IMR-90 (cell line): ENCODE results near the gene FAM3D. TPM values are rescaled to one million over a fixed set of nuclear protein-coding genes. Genes with fewer than 3 reads are reported as not detected.

Experiments
- ATAC-seq: fragments of 200-7000 bp; cut with Tn5 transposase; 2 replicates; pipeline ENCODE4 v1.9.1; 2020; ENCODE audit warnings: low read depth, mild to moderate bottlenecking, moderate library complexity
- BruUV-seq: library from RNA; stranded (reverse); fragments of 400-500 nt; replicated peaks from 2 replicates; lab custom pipeline; 2021; lab: Mats Ljungman, UMichigan
- CTCF ChIA-PET: fragments of 300-600 bp; formaldehyde crosslinking; extraction: SDS; loops from one replicate; lab custom pipeline; 2021; ENCODE audit warnings: antibody characterized with exemption; lab: Yijun Ruan, JAX
- POLR2A ChIA-PET: fragments of 300-600 bp; sonication (Branson Sonifier 250); formaldehyde crosslinking; loops from one replicate; lab custom pipeline; 2022; ENCODE audit warnings: antibody characterized with exemption; ENCODE audit not compliant: unreplicated experiment; lab: Charles Lee
- DNase-seq: peaks from one replicate; pipeline ENCODE4 v3.0.0; 2013
- H2AFZ ChIP-seq: replicated peaks from 2 replicates; pipeline ENCODE3; 2013; ENCODE audit warnings: low read length, mild to moderate bottlenecking; ENCODE audit not compliant: poor library complexity
- H2AK5ac ChIP-seq: 2 replicates; pipeline ENCODE4 v1.6.1; 2013; ENCODE audit warnings: low read depth, low read length, inconsistent platforms
- H2AK9ac ChIP-seq: replicated peaks from 2 replicates; pipeline ENCODE3; 2013; ENCODE audit warnings: mild to moderate bottlenecking, low read depth, low read length, moderate library complexity; ENCODE audit not compliant: poor library complexity
- H2BK120ac ChIP-seq: 2 replicates; pipeline ENCODE4 v1.6.1; 2013; ENCODE audit warnings: low read depth, low read length, inconsistent platforms
- H2BK15ac ChIP-seq: 3 replicates; pipeline ENCODE4 v1.6.1; 2013; ENCODE audit warnings: low read depth, low read length, inconsistent platforms
- H2BK20ac ChIP-seq: 2 replicates; pipeline ENCODE4 v1.6.1; 2013; ENCODE audit warnings: low read depth, mild to moderate bottlenecking, inconsistent platforms, low read length, moderate library complexity
- H2BK5ac ChIP-seq: 2 replicates; pipeline ENCODE4 v1.6.1; 2013; ENCODE audit warnings: mild to moderate bottlenecking, low read depth, low read length, inconsistent platforms; ENCODE audit not compliant: poor library complexity, severe bottlenecking
- H3K14ac ChIP-seq: replicated peaks from 2 replicates; pipeline ENCODE4 v1.6.1; 2013; ENCODE audit warnings: low read depth, low read length, inconsistent platforms
- H3K18ac ChIP-seq: 2 replicates; pipeline ENCODE4 v1.6.1; 2013; ENCODE audit warnings: low read depth, low read length, control low read depth
- H3K23ac ChIP-seq: 2 replicates; pipeline ENCODE4 v1.6.1; 2013; ENCODE audit warnings: low read depth, low read length, inconsistent platforms
- H3K27ac ChIP-seq: 2 replicates; pipeline ENCODE4 v1.5.1; 2013; ENCODE audit warnings: mild to moderate bottlenecking, control low read depth, low read length; ENCODE audit not compliant: insufficient read depth
- H3K27me3 ChIP-seq: 2 replicates; pipeline ENCODE4 v1.6.1; 2013; ENCODE audit warnings: low read length; ENCODE audit not compliant: control insufficient read depth, insufficient read depth
- H3K36me3 ChIP-seq: 2 replicates; pipeline ENCODE4 v1.6.1; 2013; ENCODE audit warnings: low read length, mixed read lengths; ENCODE audit not compliant: control insufficient read depth, insufficient read depth
- H3K4ac ChIP-seq: 2 replicates; pipeline ENCODE4 v1.6.1; 2013; ENCODE audit warnings: low read depth, low read length, inconsistent platforms
- H3K4me1 ChIP-seq: 2 replicates; pipeline ENCODE4 v1.6.1; 2013; ENCODE audit warnings: low read length, mixed read lengths; ENCODE audit not compliant: control insufficient read depth, insufficient read depth
- H3K4me2 ChIP-seq: 2 replicates; pipeline ENCODE4 v1.6.1; 2013; ENCODE audit warnings: low read depth, mild to moderate bottlenecking, control low read depth, low read length, moderate library complexity
- H3K4me3 ChIP-seq: 2 replicates; pipeline ENCODE4 v1.5.1; 2013; ENCODE audit warnings: low read depth, mild to moderate bottlenecking, control low read depth, low read length, moderate library complexity; ENCODE audit not compliant: insufficient read depth
- H3K56ac ChIP-seq: 2 replicates; pipeline ENCODE4 v1.6.1; 2013; ENCODE audit warnings: low read length, inconsistent platforms; ENCODE audit not compliant: insufficient read depth; ENCODE audit errors: extremely low read depth
- H3K79me1 ChIP-seq, 2 experiments: 2 replicates each; pipeline ENCODE4 v1.6.1; 2013; ENCODE audit warnings: low read length in 2 of 2, inconsistent platforms in 1 of 2, low read depth in 1 of 2
- H3K9ac ChIP-seq: 2 replicates; pipeline ENCODE4 v1.6.1; 2013; ENCODE audit warnings: low read depth, low read length, control low read depth
- H3K9me1 ChIP-seq: 2 replicates; pipeline ENCODE4 v1.6.1; 2013; ENCODE audit warnings: low read length, inconsistent platforms; ENCODE audit not compliant: insufficient read depth
- H3K9me3 ChIP-seq: 2 replicates; pipeline ENCODE4 v1.6.1; 2013; ENCODE audit warnings: low read length; ENCODE audit not compliant: control insufficient read depth, insufficient read depth
- H4K20me1 ChIP-seq: 2 replicates; pipeline ENCODE4 v1.6.1; 2013; ENCODE audit warnings: low read length, inconsistent platforms; ENCODE audit not compliant: insufficient read depth
- H4K5ac ChIP-seq: 2 replicates; pipeline ENCODE4 v1.6.1; 2013; ENCODE audit warnings: mild to moderate bottlenecking, low read depth, low read length, control low read depth
- H4K8ac ChIP-seq, 2 experiments: 2 replicates each; pipeline ENCODE4 v1.6.1; 2013; ENCODE audit warnings: low read depth in 2 of 2, low read length in 2 of 2, control low read depth in 1 of 2, inconsistent platforms in 1 of 2
- H4K91ac ChIP-seq: 2 replicates; pipeline ENCODE4 v1.6.1; 2013; ENCODE audit warnings: low read depth, low read length, inconsistent platforms; ENCODE audit not compliant: insufficient read depth
- CHD1 ChIP-seq: IDR thresholded peaks from 2 replicates; pipeline ENCODE4 v1.6.1; 2012; ENCODE audit warnings: low read depth, low read length, improper control_type of control experiment
- MXI1 ChIP-seq: IDR thresholded peaks from 2 replicates; pipeline ENCODE4 v1.6.1; 2012; ENCODE audit warnings: low read depth, mild to moderate bottlenecking, low read length, moderate library complexity, borderline replicate concordance
- SMC3 ChIP-seq: fragments of 150-350 bp; IDR thresholded peaks from 2 replicates; pipeline ENCODE4 v1.6.1; 2016; ENCODE audit warnings: low read depth, mild to moderate bottlenecking, antibody characterized with exemption, low read length, moderate library complexity
- WGBS, 2 experiments: methylation state at CpG; one replicate each; pipeline versions ENCODE4 v1.1.5 to v1.1.7; 2013; ENCODE audit warnings: missing lambda C conversion rate in 2 of 2; ENCODE audit not compliant: insufficient read length in 1 of 2; ENCODE audit errors: extremely low coverage in 2 of 2; 5-methylcytosine and 5-hydroxymethylcytosine counted together
- dilution Hi-C: fragments of 300-500 bp; cut with HindIII; formaldehyde crosslinking; loops from one replicate; pipeline ENCODE4 v1.14.3; 2018; ENCODE audit warnings: low sequenced_read_pairs; ENCODE audit not compliant: unreplicated experiment
- in situ Hi-C: fragments of 300-500 bp; cut with MboI; formaldehyde crosslinking; loops from 3 replicates; pipeline ENCODE4 v1.14.3; 2019; ENCODE audit warnings: low sequenced_read_pairs, inconsistent platforms, mixed read lengths
- intact Hi-C: fragments of 100-400 bp; cut with micrococcal nuclease; formaldehyde crosslinking; loops from 2 replicates; pipeline ENCODE4 v1.10.0; 2022
- polyA plus RNA-seq, 3 experiments: library from polyadenylated mRNA; depleted of rRNA; stranded (reverse); fragments of >200 nt; gene quantifications; 2 replicates each; pipeline ENCODE4 v1.2.3, GENCODE V29; 2012; ENCODE audit warnings: low replicate concordance in 1 of 3
- total RNA-seq: library from RNA; depleted of rRNA; stranded (reverse); fragments of >200 nt; gene quantifications from 2 replicates; pipeline ENCODE4 v1.2.3, GENCODE V29; 2012

FAM3D gene
- total and polyA plus RNA-seq, 2 of the 4 experiments (the other 2 are of a cell fraction), result not detected

GRCh38 chr3:58708116-58708791, 41.7 kb upstream of the FAM3D start:
- Histone ChIP-seq H4K20me1 (no peaks in the 10 kb centered on the region), H3K56ac (no peak overlapping the region), H4K8ac (no peak overlapping the region), H3K4ac (no peak overlapping the region), H2BK120ac (no peak overlapping the region), H3K18ac (no peak overlapping the region), H2AFZ (no peak overlapping the region), H3K27me3 (no peaks in the 10 kb centered on the region), H4K91ac (no peak overlapping the region), H3K36me3 (no peaks in the 10 kb centered on the region), H3K23ac (no peak overlapping the region), H3K4me3 (no peak overlapping the region), H3K14ac (no peak overlapping the region), H3K4me2 (no peak overlapping the region), H2AK5ac (no peak overlapping the region), H2BK5ac (no peak overlapping the region), H2BK20ac (no peak overlapping the region), H3K27ac (no peak overlapping the region), H3K79me1 (no peaks in the 10 kb centered on the region), H3K9me1 (no peaks in the 10 kb centered on the region), H2AK9ac (no peak overlapping the region), H4K5ac (no peak overlapping the region), H2BK15ac (no peak overlapping the region), H3K9ac (no peak overlapping the region), H3K4me1 (no peaks in the 10 kb centered on the region), H3K9me3 (no peaks in the 10 kb centered on the region)
- POLR2A ChIA-PET, result no interaction called here
- in situ Hi-C loops, result no loop called here
- intact Hi-C loops, result no loop called here
- dilution Hi-C loops, result no loop called here
- BruUV-seq, result no TSS peak
- ATAC-seq, result no peak
- WGBS, 2 experiments, result no CpG with 5 or more reads among the region's 3 CpGs
- no peak for DNase-seq
- no peak for TF ChIP-seq CHD1
- TF ChIP-seq SMC3, result no peak
- TF ChIP-seq MXI1, result no peak
- CTCF ChIA-PET, result interaction anchor here (0.6 kb wide), 1 partner anchor 63 kb away, joined by 3 read pairs; no protein-coding TSS in a partner anchor
